IMR-90 (cell line): Measurements from ENCODE around the gene MTHFD2L. TPM values are rescaled to one million over a fixed set of nuclear protein-coding genes. Genes with fewer than 3 reads are reported as not detected.
A peak's percentile ranks its signal among the peaks of the same experiment; 100 is the strongest.

Source experiments
- ATAC-seq: fragments of 200-7000 bp; cut with Tn5 transposase; 2 replicates; pipeline ENCODE4 v1.9.1; 2020; ENCODE audit warnings: low read depth, mild to moderate bottlenecking, moderate library complexity
- BruUV-seq: library from RNA; stranded (reverse); fragments of 400-500 nt; replicated peaks from 2 replicates; lab custom pipeline; 2021; lab: Mats Ljungman, UMichigan
- CTCF ChIA-PET: fragments of 300-600 bp; formaldehyde crosslinking; extraction: SDS; loops from one replicate; lab custom pipeline; 2021; ENCODE audit warnings: antibody characterized with exemption; lab: Yijun Ruan, JAX
- POLR2A ChIA-PET: fragments of 300-600 bp; sonication (Branson Sonifier 250); formaldehyde crosslinking; loops from one replicate; lab custom pipeline; 2022; ENCODE audit warnings: antibody characterized with exemption; ENCODE audit not compliant: unreplicated experiment; lab: Charles Lee
- DNase-seq: peaks from one replicate; pipeline ENCODE4 v3.0.0; 2013
- H2AFZ ChIP-seq: replicated peaks from 2 replicates; pipeline ENCODE3; 2013; ENCODE audit warnings: low read length, mild to moderate bottlenecking; ENCODE audit not compliant: poor library complexity
- H2AK5ac ChIP-seq: 2 replicates; pipeline ENCODE4 v1.6.1; 2013; ENCODE audit warnings: low read depth, low read length, inconsistent platforms
- H2AK9ac ChIP-seq: replicated peaks from 2 replicates; pipeline ENCODE3; 2013; ENCODE audit warnings: mild to moderate bottlenecking, low read depth, low read length, moderate library complexity; ENCODE audit not compliant: poor library complexity
- H2BK120ac ChIP-seq: 2 replicates; pipeline ENCODE4 v1.6.1; 2013; ENCODE audit warnings: low read depth, low read length, inconsistent platforms
- H2BK15ac ChIP-seq: 3 replicates; pipeline ENCODE4 v1.6.1; 2013; ENCODE audit warnings: low read depth, low read length, inconsistent platforms
- H2BK20ac ChIP-seq: 2 replicates; pipeline ENCODE4 v1.6.1; 2013; ENCODE audit warnings: low read depth, mild to moderate bottlenecking, inconsistent platforms, low read length, moderate library complexity
- H2BK5ac ChIP-seq: 2 replicates; pipeline ENCODE4 v1.6.1; 2013; ENCODE audit warnings: mild to moderate bottlenecking, low read depth, low read length, inconsistent platforms; ENCODE audit not compliant: poor library complexity, severe bottlenecking
- H3K14ac ChIP-seq: replicated peaks from 2 replicates; pipeline ENCODE4 v1.6.1; 2013; ENCODE audit warnings: low read depth, low read length, inconsistent platforms
- H3K18ac ChIP-seq: 2 replicates; pipeline ENCODE4 v1.6.1; 2013; ENCODE audit warnings: low read depth, low read length, control low read depth
- H3K23ac ChIP-seq: 2 replicates; pipeline ENCODE4 v1.6.1; 2013; ENCODE audit warnings: low read depth, low read length, inconsistent platforms
- H3K27ac ChIP-seq: 2 replicates; pipeline ENCODE4 v1.5.1; 2013; ENCODE audit warnings: mild to moderate bottlenecking, control low read depth, low read length; ENCODE audit not compliant: insufficient read depth
- H3K27me3 ChIP-seq: 2 replicates; pipeline ENCODE4 v1.6.1; 2013; ENCODE audit warnings: low read length; ENCODE audit not compliant: control insufficient read depth, insufficient read depth
- H3K36me3 ChIP-seq: 2 replicates; pipeline ENCODE4 v1.6.1; 2013; ENCODE audit warnings: low read length, mixed read lengths; ENCODE audit not compliant: control insufficient read depth, insufficient read depth
- H3K4ac ChIP-seq: 2 replicates; pipeline ENCODE4 v1.6.1; 2013; ENCODE audit warnings: low read depth, low read length, inconsistent platforms
- H3K4me1 ChIP-seq: 2 replicates; pipeline ENCODE4 v1.6.1; 2013; ENCODE audit warnings: low read length, mixed read lengths; ENCODE audit not compliant: control insufficient read depth, insufficient read depth
- H3K4me2 ChIP-seq: 2 replicates; pipeline ENCODE4 v1.6.1; 2013; ENCODE audit warnings: low read depth, mild to moderate bottlenecking, control low read depth, low read length, moderate library complexity
- H3K4me3 ChIP-seq: 2 replicates; pipeline ENCODE4 v1.5.1; 2013; ENCODE audit warnings: low read depth, mild to moderate bottlenecking, control low read depth, low read length, moderate library complexity; ENCODE audit not compliant: insufficient read depth
- H3K56ac ChIP-seq: 2 replicates; pipeline ENCODE4 v1.6.1; 2013; ENCODE audit warnings: low read length, inconsistent platforms; ENCODE audit not compliant: insufficient read depth; ENCODE audit errors: extremely low read depth
- H3K79me1 ChIP-seq, 2 experiments: 2 replicates each; pipeline ENCODE4 v1.6.1; 2013; ENCODE audit warnings: low read length in 2 of 2, inconsistent platforms in 1 of 2, low read depth in 1 of 2
- H3K9ac ChIP-seq: 2 replicates; pipeline ENCODE4 v1.6.1; 2013; ENCODE audit warnings: low read depth, low read length, control low read depth
- H3K9me1 ChIP-seq: 2 replicates; pipeline ENCODE4 v1.6.1; 2013; ENCODE audit warnings: low read length, inconsistent platforms; ENCODE audit not compliant: insufficient read depth
- H3K9me3 ChIP-seq: 2 replicates; pipeline ENCODE4 v1.6.1; 2013; ENCODE audit warnings: low read length; ENCODE audit not compliant: control insufficient read depth, insufficient read depth
- H4K20me1 ChIP-seq: 2 replicates; pipeline ENCODE4 v1.6.1; 2013; ENCODE audit warnings: low read length, inconsistent platforms; ENCODE audit not compliant: insufficient read depth
- H4K5ac ChIP-seq: 2 replicates; pipeline ENCODE4 v1.6.1; 2013; ENCODE audit warnings: mild to moderate bottlenecking, low read depth, low read length, control low read depth
- H4K8ac ChIP-seq, 2 experiments: 2 replicates each; pipeline ENCODE4 v1.6.1; 2013; ENCODE audit warnings: low read depth in 2 of 2, low read length in 2 of 2, control low read depth in 1 of 2, inconsistent platforms in 1 of 2
- H4K91ac ChIP-seq: 2 replicates; pipeline ENCODE4 v1.6.1; 2013; ENCODE audit warnings: low read depth, low read length, inconsistent platforms; ENCODE audit not compliant: insufficient read depth
- BHLHE40 ChIP-seq: fragments of 150-350 bp; IDR thresholded peaks from 2 replicates; pipeline ENCODE4 v1.6.1; 2016; ENCODE audit warnings: mild to moderate bottlenecking, low read depth, low read length
- CEBPB ChIP-seq: IDR thresholded peaks from 2 replicates; pipeline ENCODE4 v1.6.1; 2012; ENCODE audit warnings: low read depth, low read length, improper control_type of control experiment
- CHD1 ChIP-seq: IDR thresholded peaks from 2 replicates; pipeline ENCODE4 v1.6.1; 2012; ENCODE audit warnings: low read depth, low read length, improper control_type of control experiment
- CTCF ChIP-seq: conservative IDR thresholded peaks from 2 replicates; pipeline ENCODE4 v1.5.1; 2012; ENCODE audit warnings: mild to moderate bottlenecking, low read depth, low read length, improper control_type of control experiment
- ELK1 ChIP-seq: fragments of 150-350 bp; IDR thresholded peaks from 2 replicates; pipeline ENCODE4 v1.6.1; 2016; ENCODE audit warnings: low read depth, mild to moderate bottlenecking, low read length, moderate library complexity, borderline replicate concordance
- MAFK ChIP-seq: IDR thresholded peaks from 2 replicates; pipeline ENCODE4 v1.6.1; 2012; ENCODE audit warnings: low read depth, low read length, improper control_type of control experiment
- MAZ ChIP-seq: IDR thresholded peaks from 2 replicates; pipeline ENCODE4 v1.6.1; 2012; ENCODE audit warnings: low read depth, mild to moderate bottlenecking, low read length, improper control_type of control experiment, moderate library complexity, borderline replicate concordance
- MXI1 ChIP-seq: IDR thresholded peaks from 2 replicates; pipeline ENCODE4 v1.6.1; 2012; ENCODE audit warnings: low read depth, mild to moderate bottlenecking, low read length, moderate library complexity, borderline replicate concordance
- NFE2L2 ChIP-seq: fragments of 150-350 bp; IDR thresholded peaks from 2 replicates; pipeline ENCODE4 v1.6.1; 2016; ENCODE audit warnings: low read depth, mild to moderate bottlenecking, low read length
- POLR2A ChIP-seq: IDR thresholded peaks from 2 replicates; pipeline ENCODE4 v1.6.1; 2012; ENCODE audit warnings: mild to moderate bottlenecking, low read depth, low read length
- RAD21 ChIP-seq: IDR thresholded peaks from 2 replicates; pipeline ENCODE4 v1.6.1; 2012; ENCODE audit warnings: low read length, improper control_type of control experiment
- RCOR1 ChIP-seq: IDR thresholded peaks from 2 replicates; pipeline ENCODE4 v1.6.1; 2012; ENCODE audit warnings: mild to moderate bottlenecking, low read length, improper control_type of control experiment; ENCODE audit not compliant: insufficient replicate concordance
- RFX5 ChIP-seq: IDR thresholded peaks from 2 replicates; pipeline ENCODE4 v1.8.0; 2012; ENCODE audit warnings: low read depth, mild to moderate bottlenecking, low read length, moderate library complexity
- SMC3 ChIP-seq: fragments of 150-350 bp; IDR thresholded peaks from 2 replicates; pipeline ENCODE4 v1.6.1; 2016; ENCODE audit warnings: low read depth, mild to moderate bottlenecking, antibody characterized with exemption, low read length, moderate library complexity
- USF2 ChIP-seq: fragments of 150-350 bp; IDR thresholded peaks from 2 replicates; pipeline ENCODE4 v1.6.1; 2017; ENCODE audit warnings: mild to moderate bottlenecking, antibody characterized with exemption, low read length, low read depth
- WGBS, 2 experiments: methylation state at CpG; one replicate each; pipeline versions ENCODE4 v1.1.5 to v1.1.7; 2013; ENCODE audit warnings: missing lambda C conversion rate in 2 of 2; ENCODE audit not compliant: insufficient read length in 1 of 2; ENCODE audit errors: extremely low coverage in 2 of 2; 5-methylcytosine and 5-hydroxymethylcytosine counted together
- dilution Hi-C: fragments of 300-500 bp; cut with HindIII; formaldehyde crosslinking; loops from one replicate; pipeline ENCODE4 v1.14.3; 2018; ENCODE audit warnings: low sequenced_read_pairs; ENCODE audit not compliant: unreplicated experiment
- in situ Hi-C: fragments of 300-500 bp; cut with MboI; formaldehyde crosslinking; loops from 3 replicates; pipeline ENCODE4 v1.14.3; 2019; ENCODE audit warnings: low sequenced_read_pairs, inconsistent platforms, mixed read lengths
- intact Hi-C: fragments of 100-400 bp; cut with micrococcal nuclease; formaldehyde crosslinking; loops from 2 replicates; pipeline ENCODE4 v1.10.0; 2022
- polyA plus RNA-seq, 3 experiments: library from polyadenylated mRNA; depleted of rRNA; stranded (reverse); fragments of >200 nt; gene quantifications; 2 replicates each; pipeline ENCODE4 v1.2.3, GENCODE V29; 2012; ENCODE audit warnings: low replicate concordance in 1 of 3
- total RNA-seq: library from RNA; depleted of rRNA; stranded (reverse); fragments of >200 nt; gene quantifications from 2 replicates; pipeline ENCODE4 v1.2.3, GENCODE V29; 2012

MTHFD2L gene
- total and polyA plus RNA-seq, 2 of the 4 experiments (the other 2 are of a cell fraction), result 2.8 to 4.3 TPM

DNA sequence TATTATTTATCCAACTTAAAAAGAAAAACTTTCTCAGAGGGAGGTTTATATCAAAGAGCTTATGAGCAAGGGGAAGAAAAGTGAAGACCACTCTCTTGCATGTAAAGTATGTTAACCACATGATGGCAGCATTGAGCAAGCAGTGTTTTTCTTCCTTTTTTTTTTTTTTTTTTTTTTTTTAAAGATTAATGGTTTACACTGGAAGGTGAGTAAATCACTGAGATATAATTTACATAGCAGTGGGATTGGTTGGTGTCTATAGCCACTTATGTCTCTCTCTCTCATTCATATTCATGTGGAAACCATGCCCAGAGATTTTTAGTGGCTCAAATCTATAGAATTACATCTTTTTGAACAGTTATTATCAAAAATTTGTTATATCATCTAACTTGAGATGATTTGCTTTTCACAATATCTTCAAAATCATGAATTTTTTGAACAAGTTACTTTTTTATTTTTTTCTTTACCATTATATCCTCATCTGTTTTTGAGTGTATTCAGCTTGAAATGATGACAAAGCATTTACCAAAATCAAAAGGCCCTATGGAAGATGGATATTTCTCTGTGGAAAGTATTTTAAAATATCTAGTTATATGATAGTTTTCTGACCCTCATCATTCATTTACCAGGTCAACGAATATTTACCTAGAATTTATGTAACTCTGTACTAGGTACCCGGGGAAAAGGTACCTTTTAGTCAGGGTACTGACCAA is 31.6 kb downstream of the MTHFD2L start:
- WGBS, 2 experiments, result no CpG with 5 or more reads among the region's 2 CpGs
- TF ChIP-seq ELK1, result no peak
- no peak for TF ChIP-seq CHD1
- TF ChIP-seq USF2, result no peak
- peak; percentile 73 for TF ChIP-seq SMC3
- TF ChIP-seq MXI1, result no peak
- TF ChIP-seq MAZ, result no peak
- TF ChIP-seq CTCF, result peak; percentile 71
- peak; percentile 74 for TF ChIP-seq RAD21
- no peak for TF ChIP-seq NFE2L2
- TF ChIP-seq CEBPB, result no peak
- no peak for TF ChIP-seq POLR2A
- TF ChIP-seq BHLHE40, result no peak
- TF ChIP-seq RFX5, result no peak
- TF ChIP-seq RCOR1, result no peak
- peak; percentile 48 for TF ChIP-seq MAFK

More for the DNA sequence above, 31.6 kb downstream of the MTHFD2L start:
- no peak overlapping the region for H2AFZ ChIP-seq
- no peaks in the 10 kb centered on the region for H3K9me1 ChIP-seq
- H2BK20ac ChIP-seq, result no peak overlapping the region
- no peak overlapping the region for H3K9ac ChIP-seq
- no peak overlapping the region for H2AK9ac ChIP-seq
- dilution Hi-C loops, result no loop called here
- no peak overlapping the region for H2BK15ac ChIP-seq
- no peaks in the 10 kb centered on the region for H3K4me1 ChIP-seq
- no peak overlapping the region for H4K91ac ChIP-seq
- no peak overlapping the region for H3K18ac ChIP-seq
- in situ Hi-C loops, result loop anchor here (10.0 kb wide), 1 partner anchor 485 kb away; no protein-coding TSS in a partner anchor
- no peak overlapping the region for H2BK5ac ChIP-seq
- BruUV-seq, result no TSS peak
- DNase-seq (peak; percentile 55), ATAC-seq (peak; percentile 40; the same call in 1 of the 2 replicates)
- H2AK5ac ChIP-seq, result no peak overlapping the region
- no peak overlapping the region for H4K5ac ChIP-seq
- H3K27ac ChIP-seq, result no peak overlapping the region
- no peaks in the 10 kb centered on the region for H4K20me1 ChIP-seq
- no peak overlapping the region for H3K23ac ChIP-seq
- H3K4me3 ChIP-seq, result no peak overlapping the region
- H4K8ac ChIP-seq, result no peak overlapping the region
- H2BK120ac ChIP-seq, result no peak overlapping the region
- H3K14ac ChIP-seq, result no peak overlapping the region
- intact Hi-C loops, result loop anchor here (1.0 to 5.0 kb wide), 2 partner anchors 122 to 488 kb away; no protein-coding TSS in a partner anchor
- no peak overlapping the region for H3K4me2 ChIP-seq
- POLR2A ChIA-PET, result no interaction called here
- CTCF ChIA-PET, result interaction anchor here (0.6 to 1.8 kb wide), 15 partner anchors 9 to 1892 kb away, joined by 3 to 9 read pairs (median 4); no protein-coding TSS in a partner anchor
- H3K4ac ChIP-seq, result no peak overlapping the region
- H3K9me3 ChIP-seq, result no peaks in the 10 kb centered on the region
- no peaks in the 10 kb centered on the region for H3K36me3 ChIP-seq
- no peaks in the 10 kb centered on the region for H3K79me1 ChIP-seq
- no peaks in the 10 kb centered on the region for H3K27me3 ChIP-seq
- H3K56ac ChIP-seq, result no peak overlapping the region
